ENCODE results near the gene SHH. TPM values are rescaled to one million over a fixed set of nuclear protein-coding genes. Genes with fewer than 3 reads are reported as not detected.

Gene SHH
- total and polyA plus RNA-seq, 2 of the 13 experiments (the other 11 are each of a cell fraction or from before 2014, with no cell fraction given), result 1.9 to 3.4 TPM

DNA sequence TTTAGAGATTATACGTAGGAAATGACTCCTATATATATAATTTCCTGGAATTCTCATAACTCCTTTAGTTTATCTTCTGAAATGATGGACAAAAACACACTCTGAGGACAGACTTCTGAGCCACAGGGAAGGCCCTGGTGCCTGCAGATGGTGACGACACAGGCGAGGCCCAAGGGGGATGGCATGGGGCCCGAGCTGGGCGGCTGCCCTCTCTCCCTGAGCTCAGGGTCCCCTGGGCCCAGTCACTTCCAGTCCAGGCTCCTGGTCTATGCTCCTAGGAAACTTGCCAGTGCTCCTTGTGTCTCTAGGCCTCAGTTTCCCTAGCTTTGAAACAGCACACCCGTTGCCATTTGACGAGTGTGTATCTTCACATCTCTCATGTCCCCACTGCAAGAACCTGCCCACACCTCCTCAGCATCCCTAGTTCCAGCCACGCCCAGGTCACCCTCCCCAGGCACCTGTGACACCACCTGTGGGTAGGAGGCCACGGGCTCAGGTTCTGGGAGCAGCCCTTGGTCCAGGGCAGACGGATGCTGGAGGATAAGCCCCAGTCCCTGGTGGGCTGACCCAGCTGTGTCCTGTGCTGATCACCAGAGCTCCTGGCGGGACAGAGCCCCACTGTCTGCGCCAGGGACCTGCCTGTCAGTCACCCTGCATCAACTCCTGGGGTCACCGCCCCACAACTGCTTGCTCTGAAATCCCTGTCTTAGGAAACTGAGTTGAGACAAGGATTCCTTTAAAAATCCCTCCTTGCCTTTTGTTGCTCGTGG, 23.4 kb upstream of the SHH start (continued):
- TF ChIP-seq, protein P1, sequence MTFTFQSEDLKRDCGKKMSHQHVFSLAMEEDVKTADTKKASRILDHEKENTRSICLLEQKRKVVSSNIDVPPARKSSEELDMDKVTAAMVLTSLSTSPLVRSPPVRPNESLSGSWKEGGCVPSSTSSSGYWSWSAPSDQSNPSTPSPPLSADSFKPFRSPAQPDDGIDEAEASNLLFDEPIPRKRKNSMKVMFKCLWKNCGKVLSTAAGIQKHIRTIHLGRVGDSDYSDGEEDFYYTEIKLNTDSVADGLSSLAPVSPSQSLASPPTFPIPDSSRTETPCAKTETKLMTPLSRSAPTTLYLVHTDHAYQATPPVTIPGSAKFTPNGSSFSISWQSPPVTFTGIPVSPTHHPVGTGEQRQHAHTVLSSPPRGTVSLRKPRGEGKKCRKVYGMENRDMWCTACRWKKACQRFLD (CRISPR knock-in tag; IDR thresholded peaks at IDR 0.05; ENCODE audit: borderline replicate concordance), result no peak
- TF ChIP-seq, protein P2, sequence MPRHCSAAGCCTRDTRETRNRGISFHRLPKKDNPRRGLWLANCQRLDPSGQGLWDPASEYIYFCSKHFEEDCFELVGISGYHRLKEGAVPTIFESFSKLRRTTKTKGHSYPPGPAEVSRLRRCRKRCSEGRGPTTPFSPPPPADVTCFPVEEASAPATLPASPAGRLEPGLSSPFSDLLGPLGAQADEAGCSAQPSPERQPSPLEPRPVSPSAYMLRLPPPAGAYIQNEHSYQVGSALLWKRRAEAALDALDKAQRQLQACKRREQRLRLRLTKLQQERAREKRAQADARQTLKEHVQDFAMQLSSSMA (CRISPR knock-in tag; IDR thresholded peaks at IDR 0.05), result no peak
- TF ChIP-seq PLRG1 (conservative IDR thresholded peaks at IDR 0.05) (no peak), FOXC1 (CRISPR knock-in tag; IDR thresholded peaks at IDR 0.05; ENCODE audit: borderline replicate concordance) (no peak), GTF3A (CRISPR knock-in tag; conservative IDR thresholded peaks at IDR 0.05) (no peak), SRSF9 (IDR thresholded peaks at IDR 0.05; ENCODE audit: borderline replicate concordance, insufficient read depth, low read depth, low read length, poor library complexity, severe bottlenecking) (no peak)

DNA sequence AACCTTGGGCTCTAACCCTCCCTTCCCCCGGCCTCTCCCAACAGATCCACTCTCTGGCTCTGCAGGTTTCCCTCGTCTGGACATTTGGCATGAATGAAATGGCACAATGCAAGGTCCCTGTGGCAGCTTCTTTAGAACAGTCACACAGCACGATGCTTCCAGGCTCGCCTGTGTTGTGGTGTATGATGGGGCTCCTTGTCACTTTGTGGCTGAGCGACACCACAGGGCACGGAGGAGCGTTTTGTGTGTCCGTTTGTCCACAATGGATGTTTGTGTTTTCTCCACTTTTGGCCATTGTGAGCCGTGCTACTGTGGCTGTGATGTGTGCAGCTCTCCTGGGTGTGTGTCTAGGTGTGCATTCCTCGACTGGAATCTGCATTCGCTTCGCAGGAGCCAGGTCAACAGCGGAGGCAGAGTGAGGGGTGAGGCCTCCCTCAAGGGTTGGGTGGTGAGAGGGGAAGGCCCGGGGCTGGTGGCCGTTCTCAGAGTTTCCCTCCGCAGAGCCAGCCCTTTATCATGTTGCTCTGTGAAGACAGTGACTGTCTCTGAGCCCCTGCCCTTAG, 22.3 kb upstream of the SHH start:
- intact Hi-C loops (cut with micrococcal nuclease; ENCODE audit: unreplicated experiment) (no loop called here), in situ Hi-C loops (cut with HindIII; ENCODE audit: extremely low pct_ligation_motif_present, low pct_unique_long_range_greater_than_20kb) (no loop called here)
- no TSS peak for BruUV-seq (replicated peaks)
- ChIA-PET CTCF (ENCODE audit: low intra/inter-chr PET ratio, low total read pairs) (no interaction called here), POLR2A (no interaction called here)
- no peaks in the 10 kb centered on the region for H4K20me1 ChIP-seq (ENCODE audit: insufficient read depth, low read length)
- ATAC-seq, result no peak
- H3K79me2 ChIP-seq (ENCODE audit: insufficient read depth, low read length), result no peaks in the 10 kb centered on the region
- H2AFZ ChIP-seq (ENCODE audit: low read length), result no peak overlapping the region
- no peaks in the 10 kb centered on the region for H3K36me3 ChIP-seq (replicated peaks in 1 of 2; ENCODE audit: control insufficient read depth in 1 of 2, insufficient read depth in 2 of 2, low read length in 2 of 2)
- H3K4me1 ChIP-seq (ENCODE audit: insufficient read depth, low read length), result peaks cover 20% of the 10 kb centered on the region
- H3K27ac ChIP-seq (ENCODE audit: extremely low read length, insufficient read depth, low read length), result no peak overlapping the region
- no peak overlapping the region for H3K4me3 ChIP-seq (replicated peaks in 1 of 3; ENCODE audit: insufficient read depth in 1 of 3, low read depth in 2 of 3, low read length in 3 of 3)
- 46% methylated on average over 11 of the region's 16 CpGs for WGBS (ENCODE audit: low lambda C conversion rate)
- no peak for FAIRE-seq
- no peak overlapping the region for H3K4me2 ChIP-seq (ENCODE audit: low read depth, low read length)
- no peak for DNase-seq (ENCODE audit: low spot score)
- peaks cover 7 to 58% of the 10 kb centered on the region in 2 experiments; a peak in 4 of 5 replicates for H3K27me3 ChIP-seq (ENCODE audit: control insufficient read depth in 1 of 2, insufficient read depth in 2 of 2, low read length in 2 of 2)
- H3K9ac ChIP-seq (ENCODE audit: insufficient read depth, low read depth, low read length), result no peak overlapping the region
- no peaks in the 10 kb centered on the region for H3K9me3 ChIP-seq (ENCODE audit: low read length)
- TF ChIP-seq HNRNPUL1 (IDR thresholded peaks at IDR 0.05; ENCODE audit: low read depth, low read length) (no peak), HCFC1 (IDR thresholded peaks at IDR 0.05; ENCODE audit: low read depth, low read length) (no peak), HOXA5 (CRISPR knock-in tag; IDR thresholded peaks at IDR 0.05) (no peak), ZNF615 (CRISPR knock-in tag; IDR thresholded peaks at IDR 0.05; ENCODE audit: borderline replicate concordance) (no peak), ZFYVE20 (CRISPR knock-in tag; IDR thresholded peaks at IDR 0.05; ENCODE audit: borderline replicate concordance, low read depth) (no peak), CAMTA2 (CRISPR knock-in tag; IDR thresholded peaks at IDR 0.05; ENCODE audit: borderline replicate concordance) (no peak), RFXAP (CRISPR knock-in tag; IDR thresholded peaks at IDR 0.05; ENCODE audit: borderline replicate concordance) (no peak), ZNF274 (CRISPR knock-in tag; IDR thresholded peaks at IDR 0.05) (no peak), SNRNP70 (IDR thresholded peaks at IDR 0.05; ENCODE audit: low read depth, low read length) (no peak)
- TF ChIP-seq, protein P3, sequence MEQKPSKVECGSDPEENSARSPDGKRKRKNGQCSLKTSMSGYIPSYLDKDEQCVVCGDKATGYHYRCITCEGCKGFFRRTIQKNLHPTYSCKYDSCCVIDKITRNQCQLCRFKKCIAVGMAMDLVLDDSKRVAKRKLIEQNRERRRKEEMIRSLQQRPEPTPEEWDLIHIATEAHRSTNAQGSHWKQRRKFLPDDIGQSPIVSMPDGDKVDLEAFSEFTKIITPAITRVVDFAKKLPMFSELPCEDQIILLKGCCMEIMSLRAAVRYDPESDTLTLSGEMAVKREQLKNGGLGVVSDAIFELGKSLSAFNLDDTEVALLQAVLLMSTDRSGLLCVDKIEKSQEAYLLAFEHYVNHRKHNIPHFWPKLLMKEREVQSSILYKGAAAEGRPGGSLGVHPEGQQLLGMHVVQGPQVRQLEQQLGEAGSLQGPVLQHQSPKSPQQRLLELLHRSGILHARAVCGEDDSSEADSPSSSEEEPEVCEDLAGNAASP (CRISPR knock-in tag; IDR thresholded peaks at IDR 0.05; ENCODE audit: borderline replicate concordance), result no peak
- TF ChIP-seq, protein P4, sequence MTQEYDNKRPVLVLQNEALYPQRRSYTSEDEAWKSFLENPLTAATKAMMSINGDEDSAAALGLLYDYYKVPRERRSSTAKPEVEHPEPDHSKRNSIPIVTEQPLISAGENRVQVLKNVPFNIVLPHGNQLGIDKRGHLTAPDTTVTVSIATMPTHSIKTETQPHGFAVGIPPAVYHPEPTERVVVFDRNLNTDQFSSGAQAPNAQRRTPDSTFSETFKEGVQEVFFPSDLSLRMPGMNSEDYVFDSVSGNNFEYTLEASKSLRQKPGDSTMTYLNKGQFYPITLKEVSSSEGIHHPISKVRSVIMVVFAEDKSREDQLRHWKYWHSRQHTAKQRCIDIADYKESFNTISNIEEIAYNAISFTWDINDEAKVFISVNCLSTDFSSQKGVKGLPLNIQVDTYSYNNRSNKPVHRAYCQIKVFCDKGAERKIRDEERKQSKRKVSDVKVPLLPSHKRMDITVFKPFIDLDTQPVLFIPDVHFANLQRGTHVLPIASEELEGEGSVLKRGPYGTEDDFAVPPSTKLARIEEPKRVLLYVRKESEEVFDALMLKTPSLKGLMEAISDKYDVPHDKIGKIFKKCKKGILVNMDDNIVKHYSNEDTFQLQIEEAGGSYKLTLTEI (CRISPR knock-in tag; conservative IDR thresholded peaks at IDR 0.05), result no peak

All from HepG2 (cell line).